ENCODE measurements around the gene NFATC1. TPM values are rescaled to one million over a fixed set of nuclear protein-coding genes. Genes with fewer than 3 reads are reported as not detected.

Gene NFATC1
- total RNA-seq, 1 donor from 2014 or later = 21.9 TPM

DNA sequence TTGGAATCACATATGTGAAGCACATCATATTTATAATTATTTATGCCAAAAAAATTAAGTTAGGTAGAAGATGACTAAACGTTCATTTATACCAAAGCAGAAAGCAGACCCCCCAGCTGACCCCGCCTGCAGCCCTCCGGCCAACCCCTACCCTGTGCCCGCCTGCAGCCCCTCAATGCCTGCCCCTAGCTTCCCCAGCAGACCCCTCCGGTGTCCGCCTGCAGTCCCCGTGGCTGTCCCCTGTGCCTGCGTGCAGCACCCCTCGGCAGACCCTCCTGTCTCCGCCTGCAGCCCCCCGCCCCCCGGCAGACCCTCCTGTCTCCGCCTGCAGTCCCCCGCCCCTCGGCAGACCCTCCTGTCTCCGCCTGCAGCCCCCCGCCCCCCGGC lies 136.2 kb downstream of the NFATC1 start:
- Histone ChIP-seq H3K27me3 (no peaks in the 10 kb centered on the region), H3K36me3 (no peaks in the 10 kb centered on the region), H3K27ac (no peak overlapping the region), H3K4me3 (no peak overlapping the region), H3K4me1 (no peaks in the 10 kb centered on the region), H3K9me3 (no peaks in the 10 kb centered on the region)
- no peak for TF ChIP-seq CTCF (IDR thresholded peaks at IDR 0.05)
- no peak for TF ChIP-seq POLR2A (IDR thresholded peaks at IDR 0.05)
- intact Hi-C loops (cut with DNase I) = loop anchor here (2.0 kb wide), 1 partner anchor 151 kb away; no protein-coding TSS in a partner anchor
- DNase-seq (ENCODE audit: extremely low spot score in 2 of 2) = no peak

GRCh38 chr18:79532313-79533007 lies 136.7 kb downstream of the NFATC1 start:
- Histone ChIP-seq H3K27ac (no peak overlapping the region), H3K27me3 (no peaks in the 10 kb centered on the region), H3K36me3 (no peaks in the 10 kb centered on the region), H3K4me3 (no peak overlapping the region), H3K4me1 (no peaks in the 10 kb centered on the region), H3K9me3 (no peaks in the 10 kb centered on the region)
- intact Hi-C loops (cut with DNase I) = no loop called here
- DNase-seq (ENCODE audit: extremely low spot score in 2 of 2) = no peak
- TF ChIP-seq CTCF (IDR thresholded peaks at IDR 0.05) (no peak), POLR2A (IDR thresholded peaks at IDR 0.05) (no peak), POLR2AphosphoS5 (IDR thresholded peaks at IDR 0.05; ENCODE audit: insufficient read depth in 1 of 2, low read depth in 1 of 2) (no peak)

DNA sequence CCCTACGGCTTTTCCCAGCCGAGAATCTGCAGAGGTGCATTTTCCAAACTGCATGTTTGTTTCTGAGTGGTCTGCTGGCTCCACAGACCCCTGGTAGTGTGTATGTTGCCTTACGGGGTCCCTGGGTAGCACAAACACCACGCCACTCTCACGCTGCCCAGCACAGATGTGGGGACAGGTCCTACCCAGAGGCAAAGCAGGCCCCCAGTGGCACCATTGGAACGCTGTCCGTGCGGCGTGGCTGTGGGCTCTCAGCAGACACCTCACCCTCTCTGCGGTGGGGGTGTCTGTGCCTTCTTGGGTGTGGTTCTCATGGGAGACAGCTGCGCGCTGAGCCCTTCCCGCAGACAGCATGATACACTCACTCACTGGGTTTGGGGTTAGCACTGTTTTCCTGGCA lies 137.4 kb downstream of the NFATC1 start:
- Histone ChIP-seq H3K4me1 (no peaks in the 10 kb centered on the region), H3K27ac (no peak overlapping the region), H3K9me3 (no peaks in the 10 kb centered on the region), H3K4me3 (no peak overlapping the region), H3K36me3 (no peaks in the 10 kb centered on the region), H3K27me3 (no peaks in the 10 kb centered on the region)
- DNase-seq (ENCODE audit: extremely low spot score in 2 of 2) = no peak
- TF ChIP-seq CTCF (IDR thresholded peaks at IDR 0.05) = no peak
- TF ChIP-seq POLR2AphosphoS5 (IDR thresholded peaks at IDR 0.05; ENCODE audit: insufficient read depth in 1 of 2, low read depth in 1 of 2) = no peak
- TF ChIP-seq POLR2A (IDR thresholded peaks at IDR 0.05) = no peak
- intact Hi-C loops (cut with DNase I) = no loop called here

- Histone ChIP-seq H3K27me3 (no peaks in the 10 kb centered on the region), H3K27ac (no peak overlapping the region), H3K9me3 (no peaks in the 10 kb centered on the region), H3K4me1 (no peaks in the 10 kb centered on the region), H3K4me3 (no peak overlapping the region), H3K36me3 (no peaks in the 10 kb centered on the region)
- no peak for DNase-seq (ENCODE audit: extremely low spot score in 2 of 2)
- intact Hi-C loops (cut with DNase I) = no loop called here
- TF ChIP-seq POLR2A (IDR thresholded peaks at IDR 0.05) = no peak
- TF ChIP-seq CTCF (IDR thresholded peaks at IDR 0.05) = no peak
- no peak for TF ChIP-seq POLR2AphosphoS5 (IDR thresholded peaks at IDR 0.05; ENCODE audit: insufficient read depth in 1 of 2, low read depth in 1 of 2)
Observed at GRCh38 chr18:79533591-79533990, 137.9 kb downstream of the NFATC1 start.

GRCh38 chr18:79534356-79534755 lies 138.6 kb downstream of the NFATC1 start:
- TF ChIP-seq POLR2AphosphoS5 (IDR thresholded peaks at IDR 0.05; ENCODE audit: insufficient read depth in 1 of 2, low read depth in 1 of 2) = no peak
- no peak for TF ChIP-seq CTCF (IDR thresholded peaks at IDR 0.05)
- no peak for TF ChIP-seq POLR2A (IDR thresholded peaks at IDR 0.05)
- H3K4me1 ChIP-seq = no peaks in the 10 kb centered on the region
- no peaks in the 10 kb centered on the region for H3K9me3 ChIP-seq
- no peaks in the 10 kb centered on the region for H3K27me3 ChIP-seq
- H3K4me3 ChIP-seq = no peak overlapping the region
- no peak for DNase-seq (ENCODE audit: extremely low spot score in 2 of 2)
- intact Hi-C loops (cut with DNase I) = no loop called here
- H3K36me3 ChIP-seq = no peaks in the 10 kb centered on the region
- no peak overlapping the region for H3K27ac ChIP-seq

Data from vagina (tissue), 2 donors.